Colonic mucosa (tissue), 4 donors: ENCODE results near the gene EFCAB13. TPM values are rescaled to one million over a fixed set of nuclear protein-coding genes. Genes with fewer than 3 reads are reported as not detected.
"Not testable (repeated sequence)": the region's sequence is repeated elsewhere in the genome, so short reads cannot be mapped to it uniquely, and the experiment has no call there.

Experiments used
- DNase-seq: peaks from one replicate; pipeline ENCODE4 v3.0.0-alpha.2; 2020
- H3K27ac ChIP-seq: fragments of 200-600 bp; one replicate; pipeline ENCODE4 v1.8.0; 2021
- H3K27me3 ChIP-seq: fragments of 200-600 bp; one replicate; pipeline ENCODE4 v1.8.0; 2021
- H3K36me3 ChIP-seq: fragments of 200-600 bp; one replicate; pipeline ENCODE4 v1.8.0; 2021
- H3K4me1 ChIP-seq: fragments of 200-600 bp; one replicate; pipeline ENCODE4 v1.8.0; 2021; ENCODE audit warnings: mild to moderate bottlenecking
- H3K4me3 ChIP-seq: fragments of 200-600 bp; one replicate; pipeline ENCODE4 v1.8.0; 2021
- H3K9ac ChIP-seq, 2 donors: one replicate each; pipeline ENCODE4 v1.7.0; 2013; ENCODE audit warnings: control low read depth in 2 of 2, low read depth in 2 of 2, low read length in 2 of 2
- H3K9me3 ChIP-seq: fragments of 200-600 bp; one replicate; pipeline ENCODE4 v1.8.0; 2021
- intact Hi-C: fragments of 100-400 bp; cut with DNase I; formaldehyde crosslinking; loops from one replicate; pipeline ENCODE4 v1.14.1; 2022
- total RNA-seq, 2 donors: library from RNA; stranded (reverse); fragmentation: NEBNext Ultra II Directional in 1 of 2; extraction: Animal tissue kit (Norgen Biotek cat#: 25700) in 1 of 2; gene quantifications; one replicate each; pipeline ENCODE4 v1.2.1, GENCODE V29; 2021
- TF ChIP-seq, protein P1 (sequence below): fragments of 200-600 bp; IDR thresholded peaks from one replicate; pipeline ENCODE4 v1.8.0; 2022; ENCODE audit warnings: antibody characterized with exemption, mild to moderate bottlenecking
- donor health status: healthy.
- donor health status: DM: no; HTN: no; CAD: no.
- donor health status: DM: no; HTN: no; CAD: no.

EFCAB13 gene
- total RNA-seq, 2 donors from 2014 or later: 2.6 to 3.2 TPM

DNA sequence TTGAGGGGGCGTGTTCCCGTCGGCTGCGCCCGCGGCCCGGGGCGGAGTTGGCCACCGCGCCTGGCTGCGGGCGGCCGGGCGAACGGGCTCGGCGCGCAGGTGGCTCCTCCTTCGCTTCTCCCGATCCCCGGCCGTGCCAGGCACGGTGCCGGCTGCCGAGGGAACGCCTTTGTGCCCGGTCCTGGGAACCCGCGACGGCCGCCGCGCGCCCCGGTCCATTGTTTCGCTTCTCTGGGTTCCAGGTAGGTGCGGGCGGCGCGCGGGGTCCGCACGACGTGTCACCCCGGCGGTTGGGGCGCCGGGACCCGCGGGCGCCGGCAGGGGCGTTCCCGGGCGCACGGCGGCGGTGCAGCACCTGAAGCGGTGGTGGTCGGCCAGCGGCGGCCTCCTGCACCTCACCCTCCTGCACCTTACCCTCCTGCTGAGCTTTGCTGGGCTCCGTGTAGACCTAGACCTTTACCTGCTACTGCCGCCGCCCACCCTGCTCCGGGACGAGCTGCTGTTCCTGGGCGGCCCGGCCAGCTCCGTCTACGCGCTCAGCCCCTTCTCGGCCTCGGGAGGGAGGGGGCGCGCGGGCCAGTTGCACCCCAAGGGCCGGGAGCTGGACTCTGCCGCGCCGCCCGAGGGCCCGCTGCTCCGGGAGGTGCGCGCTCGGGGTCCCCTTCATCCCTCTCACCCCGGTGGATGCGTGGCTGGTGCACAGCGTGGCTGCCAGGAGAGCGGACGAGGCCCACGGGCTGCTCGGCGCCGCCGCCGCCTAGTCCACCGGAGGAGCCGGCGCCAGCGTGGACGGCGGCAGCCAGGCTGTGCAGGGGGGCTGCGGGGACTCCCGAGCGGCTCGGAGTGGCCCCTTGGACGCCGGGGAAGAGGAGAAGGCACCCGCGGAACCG, 99.9 kb downstream of the EFCAB13 start:
- H3K27ac ChIP-seq: no peak overlapping the region
- TF ChIP-seq, protein P1, sequence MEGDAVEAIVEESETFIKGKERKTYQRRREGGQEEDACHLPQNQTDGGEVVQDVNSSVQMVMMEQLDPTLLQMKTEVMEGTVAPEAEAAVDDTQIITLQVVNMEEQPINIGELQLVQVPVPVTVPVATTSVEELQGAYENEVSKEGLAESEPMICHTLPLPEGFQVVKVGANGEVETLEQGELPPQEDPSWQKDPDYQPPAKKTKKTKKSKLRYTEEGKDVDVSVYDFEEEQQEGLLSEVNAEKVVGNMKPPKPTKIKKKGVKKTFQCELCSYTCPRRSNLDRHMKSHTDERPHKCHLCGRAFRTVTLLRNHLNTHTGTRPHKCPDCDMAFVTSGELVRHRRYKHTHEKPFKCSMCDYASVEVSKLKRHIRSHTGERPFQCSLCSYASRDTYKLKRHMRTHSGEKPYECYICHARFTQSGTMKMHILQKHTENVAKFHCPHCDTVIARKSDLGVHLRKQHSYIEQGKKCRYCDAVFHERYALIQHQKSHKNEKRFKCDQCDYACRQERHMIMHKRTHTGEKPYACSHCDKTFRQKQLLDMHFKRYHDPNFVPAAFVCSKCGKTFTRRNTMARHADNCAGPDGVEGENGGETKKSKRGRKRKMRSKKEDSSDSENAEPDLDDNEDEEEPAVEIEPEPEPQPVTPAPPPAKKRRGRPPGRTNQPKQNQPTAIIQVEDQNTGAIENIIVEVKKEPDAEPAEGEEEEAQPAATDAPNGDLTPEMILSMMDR: no peak
- H3K36me3 ChIP-seq: no peaks in the 10 kb centered on the region
- peak overlapping the region; percentile 55 for H3K4me3 ChIP-seq
- H3K9ac ChIP-seq: peak overlapping the region in 1 of 2 donors; percentile 60
- H3K27me3 ChIP-seq: peaks cover 11% of the 10 kb centered on the region
- intact Hi-C loops: no loop called here
- peak; percentile 55 for DNase-seq
- H3K9me3 ChIP-seq: no peaks in the 10 kb centered on the region
- H3K4me1 ChIP-seq: no peaks in the 10 kb centered on the region

DNA sequence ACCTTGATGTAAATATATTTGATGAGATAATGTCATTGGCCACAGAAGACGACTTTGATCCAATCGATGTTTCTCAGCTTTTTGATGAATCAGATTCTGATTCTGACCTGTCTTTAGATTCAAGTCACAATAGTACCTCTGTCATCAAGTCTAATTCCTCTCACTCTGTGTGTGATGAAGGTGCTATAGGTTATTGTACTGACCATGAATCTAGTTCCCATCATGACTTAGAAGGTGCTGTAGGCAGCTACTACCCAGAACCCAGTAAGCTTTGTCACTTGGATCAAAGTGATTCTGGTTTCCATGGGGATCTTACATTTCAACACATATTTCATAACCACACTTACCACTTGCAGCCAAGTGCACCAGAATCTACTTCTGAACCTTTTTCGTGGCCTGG, 101.5 kb downstream of the EFCAB13 start:
- H3K4me3 ChIP-seq, H3K36me3 ChIP-seq, H3K9ac ChIP-seq, intact Hi-C loops, DNase-seq, H3K27ac ChIP-seq, H3K9me3 ChIP-seq, H3K4me1 ChIP-seq: not testable (repeated sequence)
- H3K27me3 ChIP-seq: peaks cover 11% of the 10 kb centered on the region

DNA sequence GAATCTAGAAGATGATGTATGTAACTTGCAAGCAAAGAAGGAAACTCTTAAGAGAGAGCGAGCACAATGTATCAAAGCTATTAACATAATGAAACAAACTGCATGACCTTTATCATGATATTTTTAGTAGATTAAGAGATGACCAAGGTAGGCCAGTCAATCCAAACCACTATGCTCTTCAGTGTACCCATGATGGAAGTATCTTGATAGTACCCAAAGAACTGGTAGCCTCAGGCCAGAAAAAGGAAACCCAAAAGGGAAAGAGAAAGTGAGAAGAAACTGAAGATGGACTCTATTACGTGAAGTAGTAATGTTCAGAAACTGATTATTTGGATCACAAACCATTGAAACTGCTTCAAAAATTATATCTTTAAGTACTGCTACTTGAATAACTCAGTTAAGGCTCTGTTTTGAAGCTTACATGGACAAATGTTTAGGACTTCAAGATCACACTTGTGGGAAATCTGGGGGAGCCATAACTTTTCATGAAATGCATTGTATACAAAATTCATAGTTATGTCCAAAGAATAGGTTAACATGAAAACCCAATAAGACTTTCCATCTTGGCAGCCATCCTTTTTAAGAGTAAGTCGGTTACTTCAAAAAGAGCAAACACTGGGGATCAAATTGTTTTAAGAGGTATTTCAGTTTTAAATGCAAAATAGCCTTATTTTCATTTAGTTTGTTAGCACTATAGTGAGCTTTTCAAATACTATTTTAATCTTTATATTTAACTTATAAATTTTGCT, 102.3 kb downstream of the EFCAB13 start:
- H3K9ac ChIP-seq, H3K4me3 ChIP-seq, H3K4me1 ChIP-seq, H3K27ac ChIP-seq, H3K36me3 ChIP-seq, DNase-seq, intact Hi-C loops, H3K9me3 ChIP-seq: not testable (repeated sequence)
- peaks cover 11% of the 10 kb centered on the region for H3K27me3 ChIP-seq

DNA sequence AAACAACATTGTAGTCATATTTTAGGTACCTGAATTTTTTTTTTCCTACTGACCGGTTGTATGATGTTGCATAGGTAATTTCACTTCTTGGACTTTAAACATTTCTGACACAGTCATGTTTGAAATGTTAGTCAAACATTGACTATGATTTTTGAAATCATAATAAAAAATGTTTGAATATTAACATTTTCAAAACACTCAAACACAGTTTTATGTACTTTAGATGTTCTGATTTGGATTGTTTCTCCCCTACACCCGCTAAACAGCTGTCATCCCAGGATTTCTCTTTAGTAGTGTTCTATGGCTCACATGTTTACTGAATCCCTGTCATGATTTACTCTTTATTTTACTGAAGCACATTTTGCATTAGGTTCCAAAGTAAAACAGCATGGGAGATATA, 104.2 kb downstream of the EFCAB13 start:
- peak; percentile 25 for DNase-seq
- Histone ChIP-seq H3K36me3 (no peaks in the 10 kb centered on the region), H3K4me1 (no peaks in the 10 kb centered on the region), H3K27me3 (peaks cover 8% of the 10 kb centered on the region), H3K27ac (no peak overlapping the region), H3K9me3 (no peaks in the 10 kb centered on the region), H3K4me3 (no peak overlapping the region), H3K9ac (no peak overlapping the region)
- TF ChIP-seq, protein P1: no peak
- intact Hi-C loops: no loop called here

DNA sequence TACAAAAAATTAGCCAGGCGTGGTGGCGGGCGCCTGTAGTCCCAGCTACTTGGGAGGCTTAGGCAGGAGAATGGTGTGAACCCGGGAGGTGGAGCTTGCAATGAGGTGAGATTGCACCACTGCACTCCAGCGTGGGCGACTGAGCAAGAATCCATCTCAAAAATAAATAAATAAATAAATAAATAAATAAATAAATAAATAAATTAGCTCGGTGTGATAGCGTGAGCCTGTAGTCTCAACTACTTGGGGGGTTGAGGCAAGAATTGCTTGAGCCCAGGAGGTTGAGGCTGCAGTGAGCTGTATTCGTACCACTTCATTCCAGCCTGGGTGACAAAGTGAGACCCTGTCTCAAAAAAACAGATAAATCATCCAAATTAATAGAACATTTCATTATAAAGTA, 108.5 kb downstream of the EFCAB13 start:
- H3K36me3 ChIP-seq, H3K27ac ChIP-seq, intact Hi-C loops, H3K9ac ChIP-seq, H3K4me1 ChIP-seq, DNase-seq, H3K9me3 ChIP-seq, H3K27me3 ChIP-seq, H3K4me3 ChIP-seq: not testable (repeated sequence)

DNA sequence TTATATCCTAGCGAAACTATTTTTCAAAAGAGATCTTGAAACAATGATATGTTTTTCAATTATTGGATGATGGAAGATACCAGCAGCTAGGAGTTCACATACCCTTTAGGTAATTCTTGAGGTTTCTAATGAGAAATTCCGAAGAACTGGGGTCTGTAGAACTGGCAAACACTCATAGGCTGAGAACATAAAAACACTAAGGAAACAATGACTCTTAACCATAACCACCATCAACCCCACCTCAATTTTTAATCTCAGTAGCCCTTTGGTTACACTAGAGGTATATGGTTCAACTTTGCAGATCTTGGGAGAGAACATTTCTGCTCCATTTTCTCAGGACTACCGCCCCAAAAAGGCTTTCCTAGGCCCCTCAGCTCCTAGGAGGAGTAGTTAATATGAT, 141.4 kb downstream of the EFCAB13 start:
- Histone ChIP-seq H3K9me3 (no peaks in the 10 kb centered on the region), H3K9ac (no peak overlapping the region), H3K27me3 (no peaks in the 10 kb centered on the region), H3K36me3 (no peaks in the 10 kb centered on the region), H3K4me3 (no peak overlapping the region), H3K4me1 (no peaks in the 10 kb centered on the region), H3K27ac (no peak overlapping the region)
- TF ChIP-seq, protein P1: no peak
- DNase-seq: no peak
- intact Hi-C loops: no loop called here

DNA sequence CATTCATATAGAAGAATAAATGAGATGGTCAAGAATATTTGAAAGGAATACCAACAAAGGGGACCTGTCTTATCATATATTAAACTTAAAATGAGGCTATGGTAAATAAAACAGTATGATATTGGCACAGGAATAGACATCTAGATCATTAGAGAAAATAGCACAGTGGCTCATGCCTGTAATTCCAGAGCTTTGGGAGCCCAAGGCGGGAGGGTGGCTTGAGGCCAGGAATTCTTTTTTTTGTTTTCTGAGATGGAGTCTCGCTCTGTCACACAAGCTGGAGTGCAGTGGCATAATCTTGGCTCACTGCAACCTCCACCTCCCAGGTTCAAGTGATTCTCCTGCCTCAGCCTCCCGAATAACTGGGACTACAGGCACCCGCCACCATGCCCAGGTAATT, 143.2 kb downstream of the EFCAB13 start:
- H3K9ac ChIP-seq, DNase-seq, H3K9me3 ChIP-seq, H3K27ac ChIP-seq, H3K36me3 ChIP-seq, H3K4me3 ChIP-seq, intact Hi-C loops, H3K27me3 ChIP-seq, H3K4me1 ChIP-seq: not testable (repeated sequence)
